ENCODE data around the gene KAZN.

KAZN gene

GRCh38 chr1:14679027-14679688 is 80.7 kb downstream of the KAZN start:
- no peak for DNase-seq

- no peak for DNase-seq
Observed at GRCh38 chr1:14681182-14681581, 82.7 kb downstream of the KAZN start.

- DNase-seq: no peak
Observed at GRCh38 chr1:14682941-14683621, 84.6 kb downstream of the KAZN start.

GRCh38 chr1:14685078-14685477 is 86.6 kb downstream of the KAZN start:
- DNase-seq: no peak

GRCh38 chr1:14686701-14687100 is 88.2 kb downstream of the KAZN start:
- DNase-seq: no peak

- no peak for DNase-seq
Observed at GRCh38 chr1:14687147-14687546, 88.7 kb downstream of the KAZN start.

GRCh38 chr1:14689996-14690615 is 91.6 kb downstream of the KAZN start:
- no peak for DNase-seq

GRCh38 chr1:14693949-14694348 is 95.5 kb downstream of the KAZN start:
- DNase-seq: no peak

- no peak for DNase-seq
Observed at GRCh38 chr1:14694589-14694988, 96.1 kb downstream of the KAZN start.

GRCh38 chr1:14696761-14697160 is 98.3 kb downstream of the KAZN start:
- no peak for DNase-seq

GRCh38 chr1:14697353-14697752 is 98.9 kb downstream of the KAZN start:
- DNase-seq: no peak

- DNase-seq: no peak
Observed at GRCh38 chr1:14698314-14698713, 99.8 kb downstream of the KAZN start.

GRCh38 chr1:14699620-14700019 is 101.1 kb downstream of the KAZN start:
- DNase-seq: no peak

GRCh38 chr1:14704846-14705245 is 106.4 kb downstream of the KAZN start:
- no peak for DNase-seq

- DNase-seq: no peak
Observed at GRCh38 chr1:14705824-14706223, 107.3 kb downstream of the KAZN start.

- peak; percentile 68 for DNase-seq
Observed at GRCh38 chr1:14706631-14707030, 108.1 kb downstream of the KAZN start.

- no peak for DNase-seq
Observed at GRCh38 chr1:14707531-14708445, 109.3 kb downstream of the KAZN start.

- no peak for DNase-seq
Observed at GRCh38 chr1:14710331-14710730, 111.8 kb downstream of the KAZN start.

- no peak for DNase-seq
Observed at GRCh38 chr1:14712136-14712535, 113.7 kb downstream of the KAZN start.

- no peak for DNase-seq
Observed at GRCh38 chr1:14713077-14713476, 114.6 kb downstream of the KAZN start.

GRCh38 chr1:14715266-14715665 is 116.8 kb downstream of the KAZN start:
- no peak for DNase-seq

- no peak for DNase-seq
Observed at GRCh38 chr1:14715802-14716201, 117.3 kb downstream of the KAZN start.

- DNase-seq: no peak
Observed at GRCh38 chr1:14716474-14716873, 118.0 kb downstream of the KAZN start.

Data from KG1 (cell line).